Stomach (tissue), 4 donors: ENCODE data around the gene CLEC16A.

Experiments used
- CTCF ChIP-seq, 7 experiments: fragments of 450-650 bp in 4 of 7; fragments of 200-600 bp in 3 of 7; sonication (generic) in 3 of 7; IDR thresholded peaks; one replicate each; pipeline ENCODE4 v1.5.1; 2016 to 2019; ENCODE audit warnings: antibody characterized with exemption in 7 of 7, control low read depth in 2 of 7, mild to moderate bottlenecking in 1 of 7
- EP300 ChIP-seq: sonication (generic); formaldehyde crosslinking; IDR thresholded peaks from one replicate; pipeline ENCODE4 v1.6.1; 2017; ENCODE audit warnings: antibody characterized with exemption
- POLR2A ChIP-seq, 4 donors: fragments of 450-650 bp; IDR thresholded peaks; one replicate each; pipeline ENCODE4 v1.6.1; 2016; ENCODE audit warnings: antibody characterized with exemption in 4 of 4, control low read depth in 2 of 4, mild to moderate bottlenecking in 1 of 4, moderate library complexity in 1 of 4
- POLR2AphosphoS5 ChIP-seq, 3 donors: sonication (generic); formaldehyde crosslinking; IDR thresholded peaks; one replicate each; pipeline ENCODE4 v1.6.1; 2016; ENCODE audit warnings: antibody characterized with exemption in 3 of 3

GRCh38 chr16:11011326-11011725, 67.0 kb downstream of the CLEC16A start:
- TF ChIP-seq EP300 = no peak
- no peak for TF ChIP-seq CTCF (IDR thresholded peaks at IDR 0.05)
- no peak for TF ChIP-seq POLR2AphosphoS5 (IDR thresholded peaks at IDR 0.05)
- no peak for TF ChIP-seq POLR2A (IDR thresholded peaks at IDR 0.05)
